WTC11 (cell line): Measurements from ENCODE around the gene DACT3. TPM values are rescaled to one million over a fixed set of nuclear protein-coding genes. Genes with fewer than 3 reads are reported as not detected.

Experiments
- ATAC-seq: fragments of 200-7000 bp; cut with Tn5 transposase; 2 replicates; pipeline ENCODE4 v1.10.0; 2021; ENCODE audit warnings: mild to moderate bottlenecking, moderate library complexity
- CTCF ChIA-PET: fragments of 300-600 bp; sonication (Branson Sonifier 250); formaldehyde crosslinking; loops from one replicate; lab custom pipeline; 2021; ENCODE audit warnings: antibody characterized with exemption; lab: Charles Lee
- POLR2A ChIA-PET: fragments of 350-600 bp; sonication (Branson Sonifier 250); formaldehyde crosslinking; loops from one replicate; lab custom pipeline; 2021; ENCODE audit warnings: antibody characterized with exemption; lab: Charles Lee
- DNase-seq: peaks from one replicate; pipeline ENCODE4 v3.0.0; 2021; ENCODE audit warnings: low spot score
- H3K27ac Mint-ChIP-seq: 2 replicates; pipeline ENCODE4 v1.8.0; 2021; ENCODE audit warnings: mixed read lengths
- H3K27me3 Mint-ChIP-seq: 2 replicates; pipeline ENCODE4 v1.8.0; 2021; ENCODE audit warnings: low read depth, mild to moderate bottlenecking, moderate library complexity, mixed read lengths
- H3K36me3 Mint-ChIP-seq: 2 replicates; pipeline ENCODE4 v1.8.0; 2021; ENCODE audit warnings: mixed read lengths
- H3K4me1 Mint-ChIP-seq: 2 replicates; pipeline ENCODE4 v1.8.0; 2022; ENCODE audit warnings: mixed read lengths
- H3K4me3 Mint-ChIP-seq: 2 replicates; pipeline ENCODE4 v1.8.0; 2021; ENCODE audit warnings: mild to moderate bottlenecking, moderate library complexity, mixed read lengths
- H3K9me3 Mint-ChIP-seq: 2 replicates; pipeline ENCODE4 v1.8.0; 2021; ENCODE audit warnings: mixed read lengths
- ATF1 ChIP-seq: sonication (generic); formaldehyde crosslinking; IDR thresholded peaks from 2 replicates; pipeline ENCODE4 v1.8.1; 2023; ENCODE audit warnings: mild to moderate bottlenecking, moderate library complexity, missing genetic modification reagents
- E2F4 ChIP-seq: sonication (generic); formaldehyde crosslinking; IDR thresholded peaks from 2 replicates; pipeline ENCODE4 v1.8.1; 2022; ENCODE audit warnings: low read depth, mild to moderate bottlenecking, moderate library complexity, missing genetic modification reagents, borderline replicate concordance
- ESRRA ChIP-seq: sonication (generic); formaldehyde crosslinking; IDR thresholded peaks from 2 replicates; pipeline ENCODE4 v1.8.1; 2022; ENCODE audit warnings: mild to moderate bottlenecking, missing genetic modification reagents, borderline replicate concordance
- ETV6 ChIP-seq: sonication (generic); formaldehyde crosslinking; IDR thresholded peaks from 2 replicates; pipeline ENCODE4 v1.8.1; 2022; ENCODE audit warnings: mild to moderate bottlenecking, missing genetic modification reagents
- FOXJ3 ChIP-seq: sonication (generic); formaldehyde crosslinking; IDR thresholded peaks from 2 replicates; pipeline ENCODE4 v1.9.0; 2021; ENCODE audit warnings: missing genetic modification reagents, mild to moderate bottlenecking, borderline replicate concordance
- FOXK1 ChIP-seq: sonication (generic); formaldehyde crosslinking; IDR thresholded peaks from 2 replicates; pipeline ENCODE4 v1.8.0; 2022; ENCODE audit warnings: mild to moderate bottlenecking, moderate library complexity, missing genetic modification reagents
- KAT7 ChIP-seq: sonication (generic); formaldehyde crosslinking; IDR thresholded peaks from 2 replicates; pipeline ENCODE4 v1.8.1; 2023; ENCODE audit warnings: missing genetic modification reagents, mild to moderate bottlenecking, borderline replicate concordance
- NFYB ChIP-seq: sonication (generic); formaldehyde crosslinking; conservative IDR thresholded peaks from 2 replicates; pipeline ENCODE4 v1.8.0; 2022; ENCODE audit warnings: low read depth, missing genetic modification reagents
- PREB ChIP-seq: sonication (generic); formaldehyde crosslinking; IDR thresholded peaks from 2 replicates; pipeline ENCODE4 v1.8.1; 2022; ENCODE audit warnings: mild to moderate bottlenecking, missing genetic modification reagents, moderate library complexity, borderline replicate concordance
- RELA ChIP-seq: sonication (generic); formaldehyde crosslinking; IDR thresholded peaks from 2 replicates; pipeline ENCODE4 v1.8.1; 2022; ENCODE audit warnings: missing genetic modification reagents, mild to moderate bottlenecking, borderline replicate concordance
- SOX15 ChIP-seq: fragments of 250-450 bp; sonication (Bioruptor Pico); IDR thresholded peaks from 2 replicates; pipeline ENCODE4 v1.9.0; 2021; ENCODE audit warnings: mild to moderate bottlenecking
- TCF7 ChIP-seq: sonication (generic); formaldehyde crosslinking; IDR thresholded peaks from 2 replicates; pipeline ENCODE4 v1.8.0; 2022; ENCODE audit warnings: mild to moderate bottlenecking, low read depth, missing genetic modification reagents, moderate library complexity
- USF2 ChIP-seq: sonication (generic); formaldehyde crosslinking; IDR thresholded peaks from 2 replicates; pipeline ENCODE4 v1.8.1; 2023; ENCODE audit warnings: mild to moderate bottlenecking, missing genetic modification reagents, moderate library complexity
- ZNF121 ChIP-seq: sonication (generic); formaldehyde crosslinking; IDR thresholded peaks from 2 replicates; pipeline ENCODE4 v1.8.0; 2023; ENCODE audit warnings: missing genetic modification reagents
- ZNF232 ChIP-seq: sonication (generic); formaldehyde crosslinking; IDR thresholded peaks from 2 replicates; pipeline ENCODE4 v1.8.0; 2022; ENCODE audit warnings: mild to moderate bottlenecking, missing genetic modification reagents
- total RNA-seq: library from RNA; stranded (reverse); gene quantifications from 3 replicates; pipeline ENCODE4 v1.2.3, GENCODE V29; 2021
- TF ChIP-seq, protein P1 (sequence below): fragments of 250-450 bp; sonication (Bioruptor Pico); conservative IDR thresholded peaks from 2 replicates; pipeline ENCODE4 v1.9.0; 2021; ENCODE audit warnings: mild to moderate bottlenecking
- TF ChIP-seq, protein P2 (sequence below): sonication (generic); formaldehyde crosslinking; IDR thresholded peaks from 2 replicates; pipeline ENCODE4 v1.8.0; 2023; ENCODE audit warnings: missing genetic modification reagents
- TF ChIP-seq, protein P3 (sequence below): sonication (generic); formaldehyde crosslinking; IDR thresholded peaks from 2 replicates; pipeline ENCODE4 v1.8.0; 2022; ENCODE audit warnings: missing genetic modification reagents
- TF ChIP-seq, protein P4 (sequence below): sonication (generic); formaldehyde crosslinking; conservative IDR thresholded peaks from 2 replicates; pipeline ENCODE4 v1.8.1; 2022; ENCODE audit warnings: mild to moderate bottlenecking, missing genetic modification reagents
- TF ChIP-seq, protein P5 (sequence below): sonication (generic); formaldehyde crosslinking; IDR thresholded peaks from 2 replicates; pipeline ENCODE4 v1.8.1; 2022; ENCODE audit warnings: mild to moderate bottlenecking, moderate library complexity, missing genetic modification reagents

Gene DACT3
- total RNA-seq, 1 experiment from 2014 or later = 1.9 TPM

GRCh38 chr19:46611776-46612175 is 49.2 kb downstream of the DACT3 start:
- no peak overlapping the region for H3K27ac Mint-ChIP-seq
- no peaks in the 10 kb centered on the region for H3K9me3 Mint-ChIP-seq
- H3K4me3 Mint-ChIP-seq = no peak overlapping the region
- H3K36me3 Mint-ChIP-seq = peaks cover 26% of the 10 kb centered on the region
- no peak for DNase-seq
- TF ChIP-seq, protein P1, sequence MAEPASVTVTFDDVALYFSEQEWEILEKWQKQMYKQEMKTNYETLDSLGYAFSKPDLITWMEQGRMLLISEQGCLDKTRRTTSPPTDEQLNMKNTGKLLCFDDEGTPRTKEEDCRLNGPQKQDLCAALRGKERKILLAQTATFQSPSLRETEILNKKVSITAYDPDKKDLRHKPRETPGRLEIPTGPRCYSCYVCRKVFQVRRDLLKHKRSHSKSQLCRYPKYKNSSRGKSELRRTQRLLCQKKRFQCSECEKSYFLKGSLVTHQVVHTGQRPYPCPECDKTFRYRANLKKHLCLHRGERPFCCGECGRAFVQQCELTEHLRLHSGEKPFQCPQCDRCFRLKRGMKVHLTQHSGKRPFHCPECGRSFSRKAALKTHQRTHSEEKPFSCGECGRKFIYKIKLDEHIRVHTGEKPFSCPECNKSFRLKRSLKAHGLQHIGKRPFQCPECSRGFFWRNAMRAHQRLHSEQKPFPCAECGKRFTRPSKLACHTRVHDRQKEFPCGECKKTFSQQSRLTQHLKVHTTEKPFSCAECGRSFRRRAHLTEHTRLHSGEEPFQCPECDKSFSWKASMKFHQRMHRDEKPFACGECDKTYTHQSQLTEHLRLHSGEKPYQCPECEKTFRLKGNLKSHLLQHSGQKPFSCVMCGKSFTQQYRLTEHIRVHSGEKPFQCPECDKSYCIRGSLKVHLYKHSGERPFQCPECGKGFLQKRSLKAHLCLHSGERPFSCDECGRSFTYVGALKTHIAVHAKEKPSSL (CRISPR knock-in tag) = no peak
- TF ChIP-seq FOXK1 (CRISPR knock-in tag) (no peak), TCF7 (CRISPR knock-in tag) (no peak), KAT7 (CRISPR knock-in tag) (no peak), ATF1 (no peak), ZNF121 (no peak), E2F4 (no peak), SOX15 (CRISPR knock-in tag) (no peak), FOXJ3 (CRISPR knock-in tag) (no peak), ZNF232 (no peak), USF2 (CRISPR knock-in tag) (no peak), ETV6 (no peak), PREB (no peak), RELA (CRISPR knock-in tag) (no peak), NFYB (CRISPR knock-in tag) (no peak), ESRRA (CRISPR knock-in tag) (no peak)
- TF ChIP-seq, protein P2, sequence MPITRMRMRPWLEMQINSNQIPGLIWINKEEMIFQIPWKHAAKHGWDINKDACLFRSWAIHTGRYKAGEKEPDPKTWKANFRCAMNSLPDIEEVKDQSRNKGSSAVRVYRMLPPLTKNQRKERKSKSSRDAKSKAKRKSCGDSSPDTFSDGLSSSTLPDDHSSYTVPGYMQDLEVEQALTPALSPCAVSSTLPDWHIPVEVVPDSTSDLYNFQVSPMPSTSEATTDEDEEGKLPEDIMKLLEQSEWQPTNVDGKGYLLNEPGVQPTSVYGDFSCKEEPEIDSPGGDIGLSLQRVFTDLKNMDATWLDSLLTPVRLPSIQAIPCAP = no peak
- TF ChIP-seq, protein P3, sequence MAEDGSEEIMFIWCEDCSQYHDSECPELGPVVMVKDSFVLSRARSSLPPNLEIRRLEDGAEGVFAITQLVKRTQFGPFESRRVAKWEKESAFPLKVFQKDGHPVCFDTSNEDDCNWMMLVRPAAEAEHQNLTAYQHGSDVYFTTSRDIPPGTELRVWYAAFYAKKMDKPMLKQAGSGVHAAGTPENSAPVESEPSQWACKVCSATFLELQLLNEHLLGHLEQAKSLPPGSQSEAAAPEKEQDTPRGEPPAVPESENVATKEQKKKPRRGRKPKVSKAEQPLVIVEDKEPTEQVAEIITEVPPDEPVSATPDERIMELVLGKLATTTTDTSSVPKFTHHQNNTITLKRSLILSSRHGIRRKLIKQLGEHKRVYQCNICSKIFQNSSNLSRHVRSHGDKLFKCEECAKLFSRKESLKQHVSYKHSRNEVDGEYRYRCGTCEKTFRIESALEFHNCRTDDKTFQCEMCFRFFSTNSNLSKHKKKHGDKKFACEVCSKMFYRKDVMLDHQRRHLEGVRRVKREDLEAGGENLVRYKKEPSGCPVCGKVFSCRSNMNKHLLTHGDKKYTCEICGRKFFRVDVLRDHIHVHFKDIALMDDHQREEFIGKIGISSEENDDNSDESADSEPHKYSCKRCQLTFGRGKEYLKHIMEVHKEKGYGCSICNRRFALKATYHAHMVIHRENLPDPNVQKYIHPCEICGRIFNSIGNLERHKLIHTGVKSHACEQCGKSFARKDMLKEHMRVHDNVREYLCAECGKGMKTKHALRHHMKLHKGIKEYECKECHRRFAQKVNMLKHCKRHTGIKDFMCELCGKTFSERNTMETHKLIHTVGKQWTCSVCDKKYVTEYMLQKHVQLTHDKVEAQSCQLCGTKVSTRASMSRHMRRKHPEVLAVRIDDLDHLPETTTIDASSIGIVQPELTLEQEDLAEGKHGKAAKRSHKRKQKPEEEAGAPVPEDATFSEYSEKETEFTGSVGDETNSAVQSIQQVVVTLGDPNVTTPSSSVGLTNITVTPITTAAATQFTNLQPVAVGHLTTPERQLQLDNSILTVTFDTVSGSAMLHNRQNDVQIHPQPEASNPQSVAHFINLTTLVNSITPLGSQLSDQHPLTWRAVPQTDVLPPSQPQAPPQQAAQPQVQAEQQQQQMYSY = no peak
- TF ChIP-seq, protein P4, sequence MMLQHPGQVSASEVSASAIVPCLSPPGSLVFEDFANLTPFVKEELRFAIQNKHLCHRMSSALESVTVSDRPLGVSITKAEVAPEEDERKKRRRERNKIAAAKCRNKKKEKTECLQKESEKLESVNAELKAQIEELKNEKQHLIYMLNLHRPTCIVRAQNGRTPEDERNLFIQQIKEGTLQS = no peak
- TF ChIP-seq, protein P5, sequence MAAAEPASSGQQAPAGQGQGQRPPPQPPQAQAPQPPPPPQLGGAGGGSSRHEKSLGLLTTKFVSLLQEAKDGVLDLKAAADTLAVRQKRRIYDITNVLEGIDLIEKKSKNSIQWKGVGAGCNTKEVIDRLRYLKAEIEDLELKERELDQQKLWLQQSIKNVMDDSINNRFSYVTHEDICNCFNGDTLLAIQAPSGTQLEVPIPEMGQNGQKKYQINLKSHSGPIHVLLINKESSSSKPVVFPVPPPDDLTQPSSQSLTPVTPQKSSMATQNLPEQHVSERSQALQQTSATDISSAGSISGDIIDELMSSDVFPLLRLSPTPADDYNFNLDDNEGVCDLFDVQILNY (CRISPR knock-in tag) = no peak
- TF ChIP-seq, all 79 proteins: peak for 0
- Mint-ChIP-seq H3K4me1 (peaks cover 8% of the 10 kb centered on the region), H3K27me3 (peaks cover 2% of the 10 kb centered on the region; the same call in 1 of the 2 replicates)
- ATAC-seq = no peak
- ChIA-PET CTCF (interaction anchor here (0.7 to 13.2 kb wide), 8 partner anchors 9 to 117 kb away, joined by 3 to 484 read pairs (median 3); partner anchors contain the start of genes DACT3 and PNMA8B), POLR2A (interaction anchor here (0.6 kb wide), 1 partner anchor 47 kb away, joined by 3 read pairs; no protein-coding TSS in a partner anchor)
